Lower lobe of right lung (tissue), 2 donors: ENCODE results near the gene TUBA8. TPM values are rescaled to one million over a fixed set of nuclear protein-coding genes. Genes with fewer than 3 reads are reported as not detected.

Experiments
- ATAC-seq, 2 donors: fragments of 200-7000 bp; cut with Tn5 transposase; one replicate each; pipeline ENCODE4 v1.9.1; 2020 to 2022; ENCODE audit warnings: mild to moderate bottlenecking in 2 of 2, moderate library complexity in 2 of 2
- DNase-seq: peaks from one replicate; pipeline ENCODE4 v3.0.0-alpha.2; 2020
- H3K27ac ChIP-seq: fragments of 200-600 bp; one replicate; pipeline ENCODE4 v1.8.0; 2022
- H3K27me3 ChIP-seq: fragments of 200-600 bp; one replicate; pipeline ENCODE4 v1.8.0; 2022; ENCODE audit warnings: low read depth
- H3K36me3 ChIP-seq: fragments of 200-600 bp; one replicate; pipeline ENCODE4 v1.8.0; 2022; ENCODE audit warnings: mild to moderate bottlenecking
- H3K4me1 ChIP-seq: fragments of 200-600 bp; one replicate; pipeline ENCODE4 v1.8.0; 2022
- H3K4me3 ChIP-seq: fragments of 200-600 bp; one replicate; pipeline ENCODE4 v1.8.0; 2022; ENCODE audit warnings: mild to moderate bottlenecking
- H3K9me3 ChIP-seq: fragments of 200-600 bp; one replicate; pipeline ENCODE4 v1.8.0; 2022
- intact Hi-C: fragments of 100-400 bp; cut with DNase I; formaldehyde crosslinking; loops from one replicate; pipeline ENCODE4 v1.11.0; 2022
- total RNA-seq: library from RNA; stranded (reverse); fragmentation: NEBNext Ultra II Directional; extraction: Animal tissue kit (Norgen Biotek cat#: 25700); gene quantifications from one replicate; pipeline ENCODE4 v1.2.1, GENCODE V29; 2021
- TF ChIP-seq, protein P1 (sequence below): fragments of 200-600 bp; IDR thresholded peaks from one replicate; pipeline ENCODE4 v1.8.0; 2022; ENCODE audit warnings: antibody characterized with exemption, mild to moderate bottlenecking
- donor health status: DM: no; HTN: yes; CAD: no; lungs with severe emphysema.

Gene TUBA8
- total RNA-seq, 1 donor from 2014 or later, result 1.3 TPM

DNA sequence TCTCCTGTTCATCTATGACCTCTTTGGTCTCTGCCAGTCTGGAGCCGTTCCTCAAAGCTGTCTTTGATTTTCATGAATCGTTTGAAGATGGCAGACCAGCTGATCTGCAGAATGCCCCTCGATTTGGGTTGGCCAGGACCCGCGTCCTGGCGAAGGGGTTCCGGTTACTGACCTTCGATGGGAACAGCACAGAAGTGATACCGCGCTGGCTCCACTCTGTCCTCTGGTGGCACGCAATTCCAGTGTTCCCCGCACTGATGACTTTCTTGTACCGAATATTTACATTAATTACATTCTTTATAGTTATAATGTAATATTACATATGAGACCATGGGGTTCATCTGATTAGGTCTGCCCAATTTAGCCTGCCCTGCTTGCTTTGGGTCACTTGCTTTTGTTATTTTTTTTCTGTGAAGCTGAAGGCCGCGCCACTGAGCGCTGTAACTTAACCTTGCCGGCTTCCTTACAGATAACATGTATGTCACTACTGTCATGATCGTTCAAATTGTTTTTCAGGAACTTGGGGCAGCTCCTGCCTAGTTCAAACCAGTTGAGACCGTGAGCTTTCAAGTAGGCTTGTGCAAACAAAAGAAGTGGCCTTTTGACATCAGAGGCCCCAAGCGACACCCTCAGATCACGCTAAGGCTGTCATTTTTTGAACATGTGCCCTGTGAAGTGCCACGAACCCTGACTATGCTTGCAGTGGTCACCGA, 35.2 kb downstream of the TUBA8 start:
- intact Hi-C loops, result no loop called here
- no peak for DNase-seq

DNA sequence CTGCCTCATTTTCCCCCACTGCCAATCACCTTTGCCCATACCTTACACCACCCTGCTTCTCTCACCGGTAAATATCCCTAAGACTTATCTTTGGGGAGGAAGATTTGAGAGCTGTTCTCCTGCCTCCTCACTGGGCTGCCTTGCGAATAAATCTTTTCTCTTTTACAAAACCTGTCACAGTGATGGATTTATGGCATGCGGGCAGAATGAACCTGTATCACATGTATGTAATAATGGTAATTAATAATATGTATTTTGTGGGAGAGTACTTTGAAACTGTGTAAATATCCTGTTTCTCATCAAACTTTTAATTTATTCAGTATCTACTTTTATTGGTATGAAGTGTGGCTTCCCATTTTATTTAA, 35.8 kb downstream of the TUBA8 start:
- TF ChIP-seq, protein P1, sequence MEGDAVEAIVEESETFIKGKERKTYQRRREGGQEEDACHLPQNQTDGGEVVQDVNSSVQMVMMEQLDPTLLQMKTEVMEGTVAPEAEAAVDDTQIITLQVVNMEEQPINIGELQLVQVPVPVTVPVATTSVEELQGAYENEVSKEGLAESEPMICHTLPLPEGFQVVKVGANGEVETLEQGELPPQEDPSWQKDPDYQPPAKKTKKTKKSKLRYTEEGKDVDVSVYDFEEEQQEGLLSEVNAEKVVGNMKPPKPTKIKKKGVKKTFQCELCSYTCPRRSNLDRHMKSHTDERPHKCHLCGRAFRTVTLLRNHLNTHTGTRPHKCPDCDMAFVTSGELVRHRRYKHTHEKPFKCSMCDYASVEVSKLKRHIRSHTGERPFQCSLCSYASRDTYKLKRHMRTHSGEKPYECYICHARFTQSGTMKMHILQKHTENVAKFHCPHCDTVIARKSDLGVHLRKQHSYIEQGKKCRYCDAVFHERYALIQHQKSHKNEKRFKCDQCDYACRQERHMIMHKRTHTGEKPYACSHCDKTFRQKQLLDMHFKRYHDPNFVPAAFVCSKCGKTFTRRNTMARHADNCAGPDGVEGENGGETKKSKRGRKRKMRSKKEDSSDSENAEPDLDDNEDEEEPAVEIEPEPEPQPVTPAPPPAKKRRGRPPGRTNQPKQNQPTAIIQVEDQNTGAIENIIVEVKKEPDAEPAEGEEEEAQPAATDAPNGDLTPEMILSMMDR, result no peak
- intact Hi-C loops, result no loop called here

More for the DNA sequence above, 35.2 kb downstream of the TUBA8 start:
- H3K4me3 ChIP-seq, result no peak overlapping the region
- TF ChIP-seq, protein P1, result no peak
- H3K9me3 ChIP-seq, result no peaks in the 10 kb centered on the region
- peak; percentile 7 to 41 for ATAC-seq
- H3K4me1 ChIP-seq, result peaks cover 17% of the 10 kb centered on the region
- no peaks in the 10 kb centered on the region for H3K27me3 ChIP-seq
- no peak overlapping the region for H3K27ac ChIP-seq
- no peaks in the 10 kb centered on the region for H3K36me3 ChIP-seq

DNA sequence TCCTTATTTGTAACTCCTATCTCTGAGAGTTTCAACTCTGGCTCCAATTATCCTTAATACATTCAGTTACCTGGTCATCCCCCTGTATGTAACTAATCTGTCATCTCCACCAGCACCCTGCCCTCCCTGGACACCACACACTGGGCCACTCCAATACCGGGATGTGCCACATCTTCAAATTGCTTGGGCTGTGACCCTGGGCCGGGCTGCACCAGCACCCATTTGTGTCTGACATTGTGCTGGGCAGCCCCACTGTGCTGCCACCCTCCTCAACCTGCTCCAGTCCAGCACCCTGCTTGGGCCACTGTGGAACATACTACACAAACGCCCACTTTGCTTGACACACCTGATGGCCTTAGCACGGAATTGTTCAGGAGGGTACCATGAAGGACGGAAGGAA, 37.2 kb downstream of the TUBA8 start:
- H3K27me3 ChIP-seq, result no peaks in the 10 kb centered on the region
- H3K9me3 ChIP-seq, result no peaks in the 10 kb centered on the region
- H3K4me3 ChIP-seq, result no peak overlapping the region
- peaks cover 26% of the 10 kb centered on the region for H3K4me1 ChIP-seq
- TF ChIP-seq, protein P1, result no peak
- no peak for ATAC-seq
- DNase-seq, result no peak
- intact Hi-C loops, result no loop called here
- H3K27ac ChIP-seq, result no peak overlapping the region
- H3K36me3 ChIP-seq, result no peaks in the 10 kb centered on the region

More for the DNA sequence above, 35.8 kb downstream of the TUBA8 start:
- Histone ChIP-seq H3K9me3 (no peaks in the 10 kb centered on the region), H3K27me3 (no peaks in the 10 kb centered on the region), H3K27ac (no peak overlapping the region), H3K36me3 (no peaks in the 10 kb centered on the region), H3K4me3 (no peak overlapping the region), H3K4me1 (peaks cover 23% of the 10 kb centered on the region)
- no peak for DNase-seq
- no peak for ATAC-seq

DNA sequence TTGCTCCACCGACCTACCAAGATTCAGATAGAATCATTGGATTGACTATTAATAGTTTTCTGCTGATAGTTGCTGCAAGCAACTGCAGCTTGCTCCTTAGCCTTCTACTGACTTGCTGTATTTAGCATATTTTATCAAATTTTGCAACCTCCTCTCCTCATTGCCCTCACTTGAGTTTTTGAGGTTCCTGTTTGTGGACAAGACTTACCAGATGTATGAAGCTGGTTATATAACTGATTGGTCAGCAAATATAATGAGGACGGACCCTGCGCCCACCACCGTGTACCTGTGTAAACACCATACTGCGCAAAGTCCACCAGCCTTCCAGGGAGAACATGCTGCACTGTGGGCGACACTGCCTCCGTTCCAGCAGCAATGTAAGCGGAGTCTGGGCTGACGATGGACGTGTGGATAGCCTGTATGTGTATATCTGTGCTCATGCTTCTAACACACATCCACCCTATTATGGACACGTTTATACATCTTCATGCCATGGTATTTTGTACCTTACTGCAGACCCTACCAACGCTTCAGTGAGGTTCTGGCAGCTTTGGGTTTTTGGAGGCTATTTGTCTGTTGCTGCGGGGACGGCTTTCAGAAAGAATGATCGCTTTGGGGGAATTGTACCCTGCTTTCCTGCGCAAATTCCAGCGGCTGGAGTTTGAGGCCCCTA, 37.8 kb downstream of the TUBA8 start:
- Histone ChIP-seq H3K36me3 (no peaks in the 10 kb centered on the region), H3K27ac (no peak overlapping the region), H3K9me3 (no peaks in the 10 kb centered on the region), H3K4me3 (no peak overlapping the region), H3K27me3 (no peaks in the 10 kb centered on the region), H3K4me1 (peaks cover 26% of the 10 kb centered on the region)
- intact Hi-C loops, result no loop called here
- TF ChIP-seq, protein P1, result no peak
- DNase-seq (no peak), ATAC-seq (peak in 1 of 2 donors; percentile 2)

DNA sequence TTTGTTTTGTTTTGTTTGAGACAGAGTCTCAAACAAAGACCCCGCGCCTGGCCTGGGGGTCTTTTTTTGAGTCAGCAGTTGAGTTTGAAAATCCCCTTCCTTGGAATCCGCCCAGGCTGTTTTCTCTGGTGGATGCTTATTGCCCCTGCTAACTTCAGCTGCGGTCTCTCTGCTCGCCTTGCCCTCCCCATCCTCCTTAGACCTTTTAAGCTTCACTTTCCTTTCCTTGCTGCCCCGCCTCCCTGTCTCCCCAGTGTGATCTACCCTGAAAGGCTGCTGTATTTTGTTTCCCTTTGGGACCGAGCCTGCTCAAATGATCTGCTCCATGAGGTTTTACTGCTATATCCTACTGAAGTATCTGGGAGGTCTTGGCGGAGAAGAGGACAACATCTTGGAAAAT, 41.9 kb downstream of the TUBA8 start:
- Histone ChIP-seq H3K9me3 (no peaks in the 10 kb centered on the region), H3K27ac (no peak overlapping the region), H3K27me3 (no peaks in the 10 kb centered on the region), H3K4me1 (peaks cover 26% of the 10 kb centered on the region), H3K4me3 (no peak overlapping the region), H3K36me3 (no peaks in the 10 kb centered on the region)
- ATAC-seq (no peak), DNase-seq (no peak)
- TF ChIP-seq, protein P1, result no peak
- intact Hi-C loops, result no loop called here
